HEK293 (cell line): Measurements from ENCODE around the gene DNAJC6.
A peak's percentile ranks its signal among the peaks of the same experiment; 100 is the strongest.

Experiments used
- ATF2 ChIP-seq: fragments of 450-650 bp; formaldehyde crosslinking; IDR thresholded peaks from 2 replicates; pipeline ENCODE4 v1.5.1; 2016; ENCODE audit warnings: missing biosample characterization, missing genetic modification characterization, low read depth
- BCL11B ChIP-seq: fragments of 450-650 bp; formaldehyde crosslinking; IDR thresholded peaks from 2 replicates; pipeline ENCODE4 v1.5.1; 2016; ENCODE audit warnings: low read depth, missing biosample characterization, missing genetic modification characterization
- CTCF ChIP-seq: fragments of 450-650 bp; formaldehyde crosslinking; IDR thresholded peaks from 2 replicates; pipeline ENCODE4 v1.5.1; 2016; ENCODE audit warnings: missing biosample characterization, missing genetic modification characterization
- GLI4 ChIP-seq: fragments of 450-650 bp; formaldehyde crosslinking; IDR thresholded peaks from 2 replicates; pipeline ENCODE4 v1.5.1; 2016; ENCODE audit warnings: missing biosample characterization, missing genetic modification characterization
- KLF9 ChIP-seq: fragments of 450-650 bp; formaldehyde crosslinking; IDR thresholded peaks from 2 replicates; pipeline ENCODE4 v1.5.1; 2016; ENCODE audit warnings: missing biosample characterization, missing genetic modification characterization, low read depth
- MEIS1 ChIP-seq: sonication (generic); formaldehyde crosslinking; IDR thresholded peaks from 2 replicates; pipeline ENCODE4 v1.8.1; 2022; ENCODE audit warnings: missing genetic modification reagents, mild to moderate bottlenecking, borderline replicate concordance
- MZF1 ChIP-seq: fragments of 450-650 bp; formaldehyde crosslinking; IDR thresholded peaks from 2 replicates; pipeline ENCODE4 v1.5.1; 2017; ENCODE audit warnings: missing biosample characterization, missing genetic modification characterization, borderline replicate concordance
- PRDM1 ChIP-seq: fragments of 450-650 bp; formaldehyde crosslinking; IDR thresholded peaks from 2 replicates; pipeline ENCODE4; 2016; ENCODE audit warnings: missing biosample characterization, missing genetic modification characterization
- PRDM4 ChIP-seq: fragments of 450-650 bp; formaldehyde crosslinking; IDR thresholded peaks from 2 replicates; pipeline ENCODE4 v1.5.1; 2017; ENCODE audit warnings: missing biosample characterization, missing genetic modification characterization
- ZBTB48 ChIP-seq: fragments of 450-650 bp; formaldehyde crosslinking; IDR thresholded peaks from 2 replicates; pipeline ENCODE4 v1.5.1; 2016; ENCODE audit warnings: missing biosample characterization, missing genetic modification characterization
- ZEB2 ChIP-seq: fragments of 450-650 bp; formaldehyde crosslinking; IDR thresholded peaks from 2 replicates; pipeline ENCODE4 v1.5.1; 2016; ENCODE audit warnings: missing biosample characterization, missing genetic modification characterization
- ZFP37 ChIP-seq: fragments of 450-650 bp; formaldehyde crosslinking; IDR thresholded peaks from 2 replicates; pipeline ENCODE4 v1.5.1; 2016; ENCODE audit warnings: missing biosample characterization, missing genetic modification characterization
- ZNF133 ChIP-seq: fragments of 450-650 bp; formaldehyde crosslinking; IDR thresholded peaks from 2 replicates; pipeline ENCODE4 v1.5.1; 2016; ENCODE audit warnings: missing biosample characterization, missing genetic modification characterization
- ZNF140 ChIP-seq: fragments of 450-650 bp; formaldehyde crosslinking; IDR thresholded peaks from 2 replicates; pipeline ENCODE4 v1.5.1; 2016; ENCODE audit warnings: missing biosample characterization, missing genetic modification characterization
- ZNF157 ChIP-seq: fragments of 450-650 bp; formaldehyde crosslinking; IDR thresholded peaks from 2 replicates; pipeline ENCODE4 v1.5.1; 2016; ENCODE audit warnings: missing biosample characterization, missing genetic modification characterization
- ZNF16 ChIP-seq: fragments of 450-650 bp; formaldehyde crosslinking; IDR thresholded peaks from 2 replicates; pipeline ENCODE4 v1.5.1; 2016; ENCODE audit warnings: low read depth, missing biosample characterization, missing genetic modification characterization
- ZNF266 ChIP-seq: fragments of 450-650 bp; formaldehyde crosslinking; IDR thresholded peaks from 2 replicates; pipeline ENCODE4 v1.5.1; 2016; ENCODE audit warnings: missing biosample characterization, missing genetic modification characterization, low read depth
- ZNF292 ChIP-seq: fragments of 450-650 bp; formaldehyde crosslinking; IDR thresholded peaks from 2 replicates; pipeline ENCODE4 v1.5.1; 2016; ENCODE audit warnings: low read depth, missing biosample characterization, missing genetic modification characterization, borderline replicate concordance
- ZNF37A ChIP-seq: fragments of 450-650 bp; IDR thresholded peaks from 2 replicates; pipeline ENCODE4 v1.5.1; 2018; ENCODE audit warnings: missing biosample characterization, missing genetic modification characterization
- ZNF529 ChIP-seq: fragments of 450-650 bp; formaldehyde crosslinking; IDR thresholded peaks from 2 replicates; pipeline ENCODE4 v1.5.1; 2017; ENCODE audit warnings: missing genetic modification characterization, missing biosample characterization; ENCODE audit not compliant: insufficient replicate concordance
- ZNF558 ChIP-seq: fragments of 450-650 bp; formaldehyde crosslinking; IDR thresholded peaks from 2 replicates; pipeline ENCODE4 v1.5.1; 2016; ENCODE audit warnings: missing biosample characterization, missing genetic modification characterization
- ZNF629 ChIP-seq: fragments of 450-650 bp; formaldehyde crosslinking; IDR thresholded peaks from 2 replicates; pipeline ENCODE4 v1.5.1; 2017; ENCODE audit warnings: missing biosample characterization, missing genetic modification characterization
- ZNF777 ChIP-seq: fragments of 450-650 bp; formaldehyde crosslinking; IDR thresholded peaks from 2 replicates; pipeline ENCODE4 v1.5.1; 2017; ENCODE audit warnings: missing biosample characterization, missing genetic modification characterization, borderline replicate concordance
- ZSCAN16 ChIP-seq: fragments of 450-650 bp; formaldehyde crosslinking; IDR thresholded peaks from 2 replicates; pipeline ENCODE4 v1.5.1; 2016; ENCODE audit warnings: missing biosample characterization, missing genetic modification characterization
- TF ChIP-seq, protein P1 (sequence below): fragments of 450-650 bp; formaldehyde crosslinking; IDR thresholded peaks from 2 replicates; pipeline ENCODE4 v1.5.1; 2016; ENCODE audit warnings: missing biosample characterization, missing genetic modification characterization
- TF ChIP-seq, protein P2 (sequence below): fragments of 450-650 bp; formaldehyde crosslinking; IDR thresholded peaks from 2 replicates; pipeline ENCODE4 v1.5.1; 2017; ENCODE audit warnings: missing biosample characterization, missing genetic modification characterization

DNAJC6 gene

GRCh38 chr1:65265651-65266351, 43.5 kb upstream of the DNAJC6 start (continued):
- TF ChIP-seq PRDM4 (tag by site-specific recombination) (0 out of 2 replicates have a peak, but pooled peaks have one; percentile 32), PRDM1 (tag by site-specific recombination) (no peak), ZNF140 (tag by site-specific recombination) (no peak), ZSCAN16 (tag by site-specific recombination) (no peak), MEIS1 (CRISPR knock-in tag) (no peak), ZFP37 (peak; percentile 59), BCL11B (tag by site-specific recombination) (no peak), ZBTB48 (tag by site-specific recombination) (peak; percentile 70; the same call in 1 of the 2 replicates), CTCF (tag by site-specific recombination) (peak; percentile 82), GLI4 (tag by site-specific recombination) (no peak), ZNF777 (tag by site-specific recombination) (0 out of 2 replicates have a peak, but pooled peaks have one; percentile 25), ZNF266 (tag by site-specific recombination) (no peak), ZNF558 (no peak), ZNF529 (no peak), KLF9 (tag by site-specific recombination) (no peak; the same call in 1 of the 2 replicates), ZEB2 (tag by site-specific recombination) (peak; percentile 67; the same call in 1 of the 2 replicates), ZNF292 (tag by site-specific recombination) (no peak), ZNF37A (tag by site-specific recombination) (no peak), ZNF133 (tag by site-specific recombination) (no peak), ATF2 (tag by site-specific recombination) (no peak), ZNF157 (tag by site-specific recombination) (no peak), MZF1 (tag by site-specific recombination) (peak; percentile 48; the same call in 1 of the 2 replicates), ZNF629 (tag by site-specific recombination) (0 out of 2 replicates have a peak, but pooled peaks have one; percentile 29), ZNF16 (no peak)
- TF ChIP-seq, protein P1, sequence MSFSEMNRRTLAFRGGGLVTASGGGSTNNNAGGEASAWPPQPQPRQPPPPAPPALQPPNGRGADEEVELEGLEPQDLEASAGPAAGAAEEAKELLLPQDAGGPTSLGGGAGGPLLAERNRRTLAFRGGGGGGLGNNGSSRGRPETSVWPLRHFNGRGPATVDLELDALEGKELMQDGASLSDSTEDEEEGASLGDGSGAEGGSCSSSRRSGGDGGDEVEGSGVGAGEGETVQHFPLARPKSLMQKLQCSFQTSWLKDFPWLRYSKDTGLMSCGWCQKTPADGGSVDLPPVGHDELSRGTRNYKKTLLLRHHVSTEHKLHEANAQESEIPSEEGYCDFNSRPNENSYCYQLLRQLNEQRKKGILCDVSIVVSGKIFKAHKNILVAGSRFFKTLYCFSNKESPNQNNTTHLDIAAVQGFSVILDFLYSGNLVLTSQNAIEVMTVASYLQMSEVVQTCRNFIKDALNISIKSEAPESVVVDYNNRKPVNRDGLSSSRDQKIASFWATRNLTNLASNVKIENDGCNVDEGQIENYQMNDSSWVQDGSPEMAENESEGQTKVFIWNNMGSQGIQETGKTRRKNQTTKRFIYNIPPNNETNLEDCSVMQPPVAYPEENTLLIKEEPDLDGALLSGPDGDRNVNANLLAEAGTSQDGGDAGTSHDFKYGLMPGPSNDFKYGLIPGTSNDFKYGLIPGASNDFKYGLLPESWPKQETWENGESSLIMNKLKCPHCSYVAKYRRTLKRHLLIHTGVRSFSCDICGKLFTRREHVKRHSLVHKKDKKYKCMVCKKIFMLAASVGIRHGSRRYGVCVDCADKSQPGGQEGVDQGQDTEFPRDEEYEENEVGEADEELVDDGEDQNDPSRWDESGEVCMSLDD (tag by site-specific recombination) = peak; percentile 98
- TF ChIP-seq, protein P2, sequence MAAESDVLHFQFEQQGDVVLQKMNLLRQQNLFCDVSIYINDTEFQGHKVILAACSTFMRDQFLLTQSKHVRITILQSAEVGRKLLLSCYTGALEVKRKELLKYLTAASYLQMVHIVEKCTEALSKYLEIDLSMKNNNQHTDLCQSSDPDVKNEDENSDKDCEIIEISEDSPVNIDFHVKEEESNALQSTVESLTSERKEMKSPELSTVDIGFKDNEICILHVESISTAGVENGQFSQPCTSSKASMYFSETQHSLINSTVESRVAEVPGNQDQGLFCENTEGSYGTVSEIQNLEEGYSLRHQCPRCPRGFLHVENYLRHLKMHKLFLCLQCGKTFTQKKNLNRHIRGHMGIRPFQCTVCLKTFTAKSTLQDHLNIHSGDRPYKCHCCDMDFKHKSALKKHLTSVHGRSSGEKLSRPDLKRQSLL = no peak
